GM19395 (cell line): ENCODE data around the gene RHOT2.

ENCODE experiments used
- ATAC-seq: cut with Tn5 transposase; IDR thresholded peaks from one replicate; pipeline ENCODE4 v1.9.1; 2021; ENCODE audit warnings: mild to moderate bottlenecking, moderate library complexity; ENCODE audit not compliant: unreplicated experiment

RHOT2 gene

DNA sequence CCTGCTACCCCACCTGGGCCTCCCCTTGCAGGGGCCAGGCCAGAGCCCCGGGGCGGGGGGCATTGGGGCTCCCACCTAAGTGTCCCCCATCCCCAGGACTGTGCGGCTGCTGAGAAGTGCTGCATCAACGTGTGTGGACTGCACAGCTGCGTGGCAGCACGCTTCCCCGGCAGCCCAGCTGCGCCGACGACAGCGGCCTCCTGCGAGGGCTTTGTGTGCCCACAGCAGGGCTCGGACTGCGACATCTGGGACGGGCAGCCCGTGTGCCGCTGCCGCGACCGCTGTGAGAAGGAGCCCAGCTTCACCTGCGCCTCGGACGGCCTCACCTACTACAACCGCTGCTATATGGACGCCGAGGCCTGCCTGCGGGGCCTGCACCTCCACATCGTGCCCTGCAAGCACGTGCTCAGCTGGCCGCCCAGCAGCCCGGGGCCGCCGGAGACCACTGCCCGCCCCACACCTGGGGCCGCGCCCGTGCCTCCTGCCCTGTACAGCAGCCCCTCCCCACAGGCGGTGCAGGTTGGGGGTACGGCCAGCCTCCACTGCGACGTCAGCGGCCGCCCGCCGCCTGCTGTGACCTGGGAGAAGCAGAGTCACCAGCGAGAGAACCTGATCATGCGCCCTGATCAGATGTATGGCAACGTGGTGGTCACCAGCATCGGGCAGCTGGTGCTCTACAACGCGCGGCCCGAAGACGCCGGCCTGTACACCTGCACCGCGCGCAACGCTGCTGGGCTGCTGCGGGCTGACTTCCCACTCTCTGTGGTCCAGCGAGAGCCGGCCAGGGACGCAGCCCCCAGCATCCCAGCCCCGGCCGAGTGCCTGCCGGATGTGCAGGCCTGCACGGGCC lies 35.2 kb upstream of the RHOT2 start:
- ATAC-seq, result no peak

DNA sequence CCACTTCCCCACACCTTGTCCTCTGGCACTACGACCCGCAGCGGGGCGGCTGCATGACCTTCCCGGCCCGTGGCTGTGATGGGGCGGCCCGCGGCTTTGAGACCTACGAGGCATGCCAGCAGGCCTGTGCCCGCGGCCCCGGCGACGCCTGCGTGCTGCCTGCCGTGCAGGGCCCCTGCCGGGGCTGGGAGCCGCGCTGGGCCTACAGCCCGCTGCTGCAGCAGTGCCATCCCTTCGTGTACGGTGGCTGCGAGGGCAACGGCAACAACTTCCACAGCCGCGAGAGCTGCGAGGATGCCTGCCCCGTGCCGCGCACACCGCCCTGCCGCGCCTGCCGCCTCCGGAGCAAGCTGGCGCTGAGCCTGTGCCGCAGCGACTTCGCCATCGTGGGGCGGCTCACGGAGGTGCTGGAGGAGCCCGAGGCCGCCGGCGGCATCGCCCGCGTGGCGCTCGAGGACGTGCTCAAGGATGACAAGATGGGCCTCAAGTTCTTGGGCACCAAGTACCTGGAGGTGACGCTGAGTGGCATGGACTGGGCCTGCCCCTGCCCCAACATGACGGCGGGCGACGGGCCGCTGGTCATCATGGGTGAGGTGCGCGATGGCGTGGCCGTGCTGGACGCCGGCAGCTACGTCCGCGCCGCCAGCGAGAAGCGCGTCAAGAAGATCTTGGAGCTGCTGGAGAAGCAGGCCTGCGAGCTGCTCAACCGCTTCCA lies 34.4 kb upstream of the RHOT2 start:
- ATAC-seq, result no peak

DNA sequence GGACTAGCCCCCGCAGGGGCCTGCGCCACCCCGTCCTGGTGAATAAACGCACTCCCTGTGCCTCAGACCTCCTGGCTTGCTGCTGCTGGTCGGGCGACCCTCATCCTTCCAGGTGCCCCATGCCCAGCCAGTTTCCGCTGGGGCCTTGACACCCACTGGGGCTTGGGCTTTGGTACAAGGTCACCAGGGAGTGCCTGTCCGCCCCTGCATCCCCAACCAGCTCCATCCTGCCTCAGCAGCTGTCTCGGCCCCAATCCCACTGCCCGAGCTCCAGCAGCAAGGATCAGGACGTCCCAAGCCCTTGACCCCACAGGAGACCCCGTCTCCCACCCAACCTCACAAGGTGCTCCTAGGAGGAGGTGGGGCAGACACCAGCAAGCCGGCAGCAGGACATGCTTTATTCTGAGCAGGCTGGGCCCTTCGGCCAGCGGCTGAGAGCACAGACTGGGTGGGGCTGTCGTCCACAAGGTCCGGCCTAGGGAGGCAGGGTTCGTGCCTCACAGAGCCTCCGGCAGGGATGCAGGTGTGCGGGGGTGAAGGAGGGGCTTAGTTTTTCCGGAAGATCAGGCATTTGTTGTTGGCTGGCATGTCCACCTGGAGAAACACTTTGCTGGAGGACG lies 33.8 kb upstream of the RHOT2 start:
- no peak for ATAC-seq

DNA sequence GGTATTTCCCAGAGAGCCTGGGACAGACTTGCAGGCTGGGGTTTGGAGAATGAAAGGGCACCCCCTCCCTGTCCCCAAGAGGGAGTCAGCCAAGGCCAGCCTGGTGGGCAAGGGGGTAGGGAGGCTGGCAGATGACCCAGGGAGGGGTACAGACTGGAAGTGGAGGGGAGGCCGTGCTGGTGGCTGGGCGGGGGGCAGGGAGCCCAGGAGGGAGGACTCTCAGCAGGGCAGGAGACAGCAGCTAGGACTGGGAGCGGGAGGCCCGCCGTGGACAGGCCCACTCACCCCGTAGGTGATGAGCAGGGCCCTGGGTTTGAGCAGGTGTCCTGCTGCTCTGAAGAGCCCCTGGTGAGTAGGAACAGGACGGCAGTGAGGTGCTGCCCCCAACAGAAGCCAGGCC lies 32.9 kb upstream of the RHOT2 start:
- no peak for ATAC-seq

DNA sequence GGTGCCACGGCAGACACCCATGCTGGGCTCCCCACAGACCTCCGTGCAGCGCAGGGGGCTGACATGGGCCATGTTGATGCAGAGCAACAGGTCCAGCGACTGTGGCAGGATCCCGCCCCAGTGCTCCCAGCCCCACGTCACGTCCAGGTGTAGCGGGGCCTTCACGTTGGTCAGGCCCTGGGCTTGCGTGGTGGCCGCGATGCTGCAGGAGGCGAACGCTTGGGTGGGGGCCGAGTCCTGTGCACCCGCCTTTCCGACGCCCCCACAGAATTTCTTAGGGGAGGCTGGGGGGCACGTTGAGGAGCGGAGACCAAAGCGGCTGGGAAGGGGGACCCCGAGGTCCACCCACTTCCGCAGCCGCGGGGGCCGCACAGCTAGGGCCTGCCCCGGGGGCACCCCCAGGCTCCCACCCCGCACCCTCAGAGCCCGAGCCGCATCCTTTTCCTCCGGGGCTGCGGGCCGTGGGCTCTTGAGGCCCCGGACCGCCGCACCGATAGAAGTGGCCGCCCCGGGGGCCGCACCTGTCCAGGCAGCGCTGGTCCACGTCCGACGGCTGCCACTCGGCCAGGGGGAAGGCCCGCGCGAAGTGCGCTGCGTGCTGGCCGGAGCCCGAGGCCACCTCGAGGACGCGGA lies 32.2 kb upstream of the RHOT2 start:
- no peak for ATAC-seq

DNA sequence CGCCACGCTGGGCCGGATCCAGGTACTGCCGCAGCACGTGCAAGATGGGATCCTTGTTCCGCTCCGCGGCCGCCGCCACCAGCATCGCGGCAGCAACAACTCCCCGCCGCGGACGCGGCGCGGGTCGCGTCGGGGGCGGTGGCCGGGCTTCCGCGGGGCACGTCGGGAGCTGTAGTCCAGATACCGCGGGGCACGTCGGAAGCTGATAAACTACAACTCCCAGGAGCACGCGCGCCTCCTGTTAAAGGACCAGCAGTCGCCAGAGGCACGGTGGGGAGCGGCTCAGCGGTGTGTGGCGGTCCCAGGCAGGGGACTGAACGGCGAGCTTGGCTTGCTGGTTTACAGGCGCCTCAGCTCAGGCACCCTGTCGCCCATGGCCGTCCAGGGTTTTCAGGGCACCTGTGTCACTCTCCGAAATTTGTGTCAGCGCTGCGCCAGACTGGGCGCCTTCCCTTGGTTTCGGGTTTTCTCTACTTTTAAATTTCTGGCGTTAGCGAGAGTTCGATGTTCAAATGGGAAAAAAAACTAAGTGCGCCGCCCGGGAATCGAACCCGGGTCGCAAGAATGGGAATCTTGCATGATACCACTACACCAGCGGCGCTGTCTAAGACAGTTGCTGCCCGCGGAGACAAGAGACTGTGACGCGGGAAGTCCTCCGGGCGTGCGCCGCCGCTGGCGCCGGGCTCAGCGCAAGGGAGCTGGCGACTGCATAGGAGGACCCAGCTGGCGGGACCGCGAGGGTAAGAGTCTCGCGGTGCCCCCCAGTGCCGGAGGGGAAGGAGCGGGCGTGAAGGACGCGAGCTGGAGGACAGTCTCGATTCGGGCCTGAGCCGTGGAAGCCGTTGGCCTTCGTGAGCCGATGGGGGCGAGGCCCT lies 31.5 kb upstream of the RHOT2 start, which contains the start of gene METTL26:
Gene METTL26, minus strand, starts transcription at position 100 of the 875 bp plus-strand sequence. Its CDS starts 15 bp downstream, at position 85.
- ATAC-seq, result peak; percentile 73

DNA sequence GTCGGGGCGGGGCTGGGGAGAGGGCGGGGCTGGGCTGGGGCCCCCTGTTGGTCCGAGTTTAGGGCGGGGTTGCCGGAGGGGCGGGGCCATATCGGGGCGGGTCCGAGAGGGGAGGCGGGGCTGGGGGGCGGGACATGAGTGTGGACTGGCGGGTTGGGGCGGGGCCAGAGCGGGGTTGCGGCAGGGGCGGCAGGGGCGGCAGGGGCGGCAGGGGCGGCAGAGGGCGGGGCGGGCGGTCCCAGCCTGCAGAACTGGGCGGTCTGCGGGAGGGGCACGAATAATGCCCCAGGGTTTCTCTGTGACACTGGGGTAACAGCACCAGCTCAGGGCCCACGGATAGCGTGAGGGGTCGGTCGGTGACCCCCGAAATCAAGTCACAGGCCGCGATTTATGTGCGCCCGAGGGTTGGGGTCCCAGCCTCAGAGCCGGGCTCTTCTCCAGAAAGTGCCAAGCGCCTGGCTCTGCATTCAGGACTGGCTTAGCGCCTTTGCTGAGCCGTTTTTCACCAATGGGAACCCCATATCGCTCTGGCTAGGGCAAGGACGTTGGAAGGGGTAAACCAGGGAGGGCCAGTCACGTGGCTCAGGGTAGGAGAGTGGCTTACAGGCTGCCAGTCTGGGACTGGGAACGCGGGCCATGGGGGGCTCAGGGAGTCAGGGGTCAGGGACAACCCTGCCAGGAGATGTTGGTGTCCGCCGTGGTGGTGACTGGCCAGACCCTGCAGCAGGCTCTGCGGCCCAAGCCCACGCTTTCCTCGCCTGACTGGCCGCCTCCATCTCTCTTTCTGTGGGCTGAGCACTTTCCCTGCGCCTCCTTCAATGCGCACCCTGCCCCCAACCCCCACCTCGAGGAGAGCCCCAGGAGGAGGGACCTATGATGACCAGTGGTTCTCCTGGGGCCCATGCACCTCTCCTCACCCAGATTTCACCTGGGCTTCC lies 30.6 kb upstream of the RHOT2 start:
- no peak for ATAC-seq

DNA sequence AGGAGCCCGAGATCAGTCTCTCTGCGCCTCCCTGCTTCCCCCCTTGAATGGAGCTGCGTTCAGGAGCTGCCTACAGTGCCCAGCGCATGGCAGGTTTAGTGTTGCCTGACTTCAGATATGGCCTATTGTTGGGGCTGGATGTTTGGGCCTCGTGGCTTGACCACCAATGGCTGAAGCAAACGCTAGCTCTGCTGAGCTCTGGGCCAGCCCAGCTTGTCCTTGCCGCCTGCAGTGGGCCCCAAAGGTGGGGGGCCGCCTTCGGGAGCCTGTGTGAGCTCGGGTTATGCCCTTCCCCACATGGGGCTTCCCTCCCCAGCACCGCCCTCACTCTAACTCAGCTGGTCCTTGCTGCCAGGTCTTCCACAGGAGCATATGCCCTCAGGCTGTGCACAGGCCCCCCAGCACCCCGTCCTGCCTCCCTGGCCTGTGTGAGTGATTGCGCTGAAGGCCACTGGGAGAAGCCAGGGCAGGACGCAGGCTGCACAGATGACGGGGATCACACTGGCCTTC lies 29.8 kb upstream of the RHOT2 start:
- ATAC-seq, result no peak

DNA sequence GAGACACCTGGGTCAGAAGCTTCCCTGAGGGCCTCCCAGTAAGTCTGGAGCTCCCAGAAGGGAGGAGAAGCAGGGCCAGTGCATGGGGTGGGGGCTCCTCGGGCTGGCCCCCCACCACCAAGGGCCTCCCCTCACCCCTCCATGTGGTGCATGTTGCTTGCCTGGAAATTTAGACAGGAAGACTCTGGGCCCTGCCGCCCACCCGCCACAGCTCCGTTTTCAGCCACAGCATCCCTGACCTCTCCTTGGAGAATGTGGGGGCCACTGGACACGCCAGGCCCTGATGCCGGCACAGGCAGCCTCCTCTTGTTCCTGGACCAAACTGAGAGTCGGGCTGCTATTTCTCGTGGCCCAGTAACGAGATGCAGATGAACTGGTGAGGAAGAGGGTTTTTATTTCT lies 29.1 kb upstream of the RHOT2 start:
- no peak for ATAC-seq

DNA sequence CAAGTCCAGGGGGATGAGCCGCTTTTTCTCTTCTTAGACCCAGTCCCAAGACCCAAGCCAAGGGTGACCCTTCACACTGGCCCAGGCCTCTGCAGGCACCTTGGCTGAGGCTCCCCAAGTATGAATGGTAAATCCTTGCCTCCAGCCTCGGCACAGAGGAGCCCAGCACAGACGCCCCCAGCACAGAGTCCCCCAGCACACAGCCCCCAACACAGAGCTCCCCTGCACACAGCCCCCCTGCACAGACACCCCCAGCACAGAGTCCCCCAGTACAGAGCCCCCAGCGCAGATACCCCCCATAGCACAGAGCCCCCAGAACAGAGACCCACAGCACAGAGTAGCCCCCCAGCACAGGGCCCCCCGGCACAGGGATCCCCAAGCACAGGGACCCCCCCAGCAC lies 27.3 kb upstream of the RHOT2 start:
- no peak for ATAC-seq

DNA sequence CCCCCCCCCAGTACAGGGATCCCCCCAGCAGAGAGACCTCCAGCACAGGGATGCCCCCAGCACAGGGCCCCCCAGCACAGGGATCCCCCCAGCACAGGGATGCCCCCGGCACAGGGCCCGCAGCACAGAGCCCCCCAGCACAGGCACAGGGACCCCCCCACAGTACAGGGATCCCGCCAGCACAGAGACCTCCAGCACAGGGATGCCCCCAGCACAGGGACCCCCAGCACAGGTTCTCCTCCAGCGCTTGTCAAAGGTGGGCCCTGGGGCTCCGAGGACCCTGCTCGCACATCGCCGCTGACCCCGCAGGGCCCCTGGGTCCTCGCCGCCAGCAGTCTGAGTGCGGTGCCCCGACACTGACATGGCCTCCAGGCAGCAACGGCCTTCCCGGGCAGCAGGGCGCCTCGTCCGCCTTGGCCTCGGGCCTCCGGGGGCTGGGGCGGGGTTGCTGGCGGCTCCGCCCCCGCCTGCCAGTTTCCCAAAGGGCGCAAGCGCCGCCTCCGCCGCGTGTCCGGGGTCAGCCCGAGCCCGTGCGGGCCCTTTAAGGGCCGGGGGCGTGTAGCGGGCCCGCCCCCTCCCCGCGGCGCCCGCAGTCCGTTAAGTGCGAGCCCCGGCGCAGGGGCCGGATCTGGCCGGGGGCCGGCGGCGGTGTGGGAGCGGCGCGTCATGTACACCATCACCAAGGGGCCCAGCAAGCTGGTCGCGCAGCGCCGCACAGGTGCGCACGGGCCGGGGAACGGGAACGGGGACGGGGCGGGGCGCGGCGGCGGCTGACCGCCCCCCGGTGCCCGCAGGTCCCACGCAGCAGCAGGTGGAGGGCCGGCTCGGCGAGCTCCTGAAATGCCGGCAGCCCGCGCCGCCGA lies 26.4 kb upstream of the RHOT2 start, which contains the start of gene MCRIP2:
Gene MCRIP2, plus strand, starts transcription at position 503 of the 863 bp plus-strand sequence. Its CDS starts 164 bp downstream, at position 667.
- ATAC-seq, result peak; percentile 41

DNA sequence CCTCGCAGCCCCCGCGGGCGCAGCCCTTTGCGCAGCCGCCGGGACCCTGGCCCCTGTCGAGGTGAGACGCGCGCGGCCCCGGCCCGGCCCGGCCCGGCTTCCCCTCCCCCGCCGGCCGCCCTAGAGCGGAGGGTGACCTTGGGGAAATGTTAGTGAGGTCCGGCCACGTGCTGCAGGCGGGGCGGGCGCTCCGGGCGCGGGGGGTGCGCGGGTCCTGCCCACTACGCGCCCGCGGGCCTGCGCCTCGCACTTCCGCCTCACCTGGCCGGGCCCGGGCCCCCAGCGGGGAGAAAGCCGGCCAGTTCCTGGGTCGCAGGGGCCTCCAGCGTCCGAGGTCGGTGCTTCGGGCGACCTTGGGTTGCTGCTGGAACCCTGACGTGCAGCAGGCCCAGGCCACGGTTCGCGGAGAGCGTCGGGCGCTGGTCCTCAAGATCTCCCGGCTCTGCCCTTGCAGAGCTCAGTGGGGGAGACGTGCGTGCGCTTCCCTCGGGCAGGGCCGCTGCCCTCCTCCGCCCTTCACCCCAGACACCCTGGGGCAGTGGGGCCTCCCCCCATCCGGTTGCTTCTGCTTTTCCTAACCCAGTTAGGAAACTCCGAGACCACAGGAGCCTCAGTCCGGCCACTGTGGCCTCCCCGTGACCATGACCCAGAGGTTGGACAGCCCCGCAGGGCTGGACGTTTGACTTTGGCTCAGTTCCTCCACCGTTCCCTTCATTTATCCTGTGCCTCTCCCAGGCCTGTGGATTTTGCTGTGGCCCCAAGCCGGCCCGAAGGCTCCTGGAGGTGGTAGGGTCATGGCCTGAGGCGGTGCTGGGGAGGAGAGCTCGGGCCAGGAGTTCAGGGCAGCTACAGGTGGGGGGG lies 25.5 kb upstream of the RHOT2 start:
- peak; percentile 35 for ATAC-seq

DNA sequence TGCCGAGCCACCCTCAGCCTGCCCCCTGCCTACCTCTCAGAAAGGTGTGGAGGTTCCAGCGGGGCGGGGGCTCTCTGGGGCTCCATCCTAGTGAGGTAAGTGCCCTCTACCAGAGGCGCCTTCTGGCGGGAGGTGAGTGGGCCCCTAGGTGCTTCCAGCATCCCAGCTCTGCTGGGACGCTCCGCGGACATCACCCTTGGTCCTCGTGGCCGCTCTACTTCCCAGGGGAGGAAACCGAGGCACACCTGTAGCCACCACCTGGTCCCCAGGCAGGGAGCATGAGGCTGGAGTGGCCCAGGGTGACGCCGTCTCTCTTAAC lies 24.9 kb upstream of the RHOT2 start:
- no peak for ATAC-seq

DNA sequence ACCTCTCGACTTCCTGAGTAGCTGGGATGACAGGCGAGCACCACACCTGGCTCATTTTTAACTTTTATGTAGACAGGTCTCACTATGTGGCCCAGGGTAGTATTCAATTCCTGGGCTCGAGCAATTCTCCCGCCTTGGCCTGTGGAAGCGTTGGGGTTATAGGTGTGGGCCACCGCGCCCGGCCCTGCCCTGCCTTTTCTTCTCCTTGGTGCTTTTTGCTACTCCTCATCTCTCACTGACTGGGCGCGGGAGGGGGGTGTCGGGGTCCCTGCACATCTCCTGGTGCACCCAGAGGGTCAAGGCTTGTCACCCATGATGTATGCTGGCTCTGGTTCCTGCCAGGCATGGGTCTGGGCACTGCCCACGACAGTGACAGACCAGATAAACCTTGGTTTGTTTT lies 23.4 kb upstream of the RHOT2 start:
- no peak for ATAC-seq

DNA sequence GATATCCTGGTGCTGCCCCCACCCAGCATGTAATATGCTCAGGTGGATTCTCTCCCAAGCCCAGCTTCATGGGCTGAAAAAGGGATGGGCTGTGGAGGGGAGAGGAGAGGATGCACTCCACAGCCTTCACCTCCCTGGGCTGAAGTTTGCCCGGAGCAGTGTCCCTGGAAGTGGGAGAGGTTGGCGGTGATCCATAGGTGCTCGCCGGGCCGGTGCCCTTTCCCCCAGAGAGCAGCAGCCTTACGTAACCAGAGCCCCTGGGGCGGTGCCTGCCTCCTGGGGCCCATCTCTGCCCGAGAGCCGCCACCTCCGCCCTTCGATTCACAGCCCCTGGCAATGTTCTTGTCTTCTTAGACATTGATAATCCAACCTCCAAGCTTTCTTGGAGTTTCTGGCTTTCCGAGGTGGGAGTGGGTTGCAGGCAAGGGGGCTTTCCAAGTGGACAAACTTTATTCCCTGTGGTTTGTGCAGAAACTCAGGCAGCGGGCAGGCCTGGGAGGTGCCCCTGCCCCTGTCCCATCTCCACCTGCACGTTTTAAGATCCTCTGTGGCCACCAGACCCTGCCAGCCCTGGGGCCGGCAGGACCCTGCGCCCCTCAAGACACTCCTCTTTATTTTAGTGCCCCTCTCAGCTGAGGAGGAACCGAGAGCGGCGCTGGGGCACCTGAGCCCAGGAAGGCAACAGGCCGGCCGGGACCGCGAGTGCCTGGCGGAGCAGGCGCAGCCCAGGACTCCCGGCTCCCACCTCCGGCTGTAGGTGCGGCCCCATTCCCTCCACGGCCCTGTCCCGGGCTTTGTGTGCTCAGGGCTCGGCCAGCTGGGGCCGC lies 21.9 kb upstream of the RHOT2 start:
- no peak for ATAC-seq

DNA sequence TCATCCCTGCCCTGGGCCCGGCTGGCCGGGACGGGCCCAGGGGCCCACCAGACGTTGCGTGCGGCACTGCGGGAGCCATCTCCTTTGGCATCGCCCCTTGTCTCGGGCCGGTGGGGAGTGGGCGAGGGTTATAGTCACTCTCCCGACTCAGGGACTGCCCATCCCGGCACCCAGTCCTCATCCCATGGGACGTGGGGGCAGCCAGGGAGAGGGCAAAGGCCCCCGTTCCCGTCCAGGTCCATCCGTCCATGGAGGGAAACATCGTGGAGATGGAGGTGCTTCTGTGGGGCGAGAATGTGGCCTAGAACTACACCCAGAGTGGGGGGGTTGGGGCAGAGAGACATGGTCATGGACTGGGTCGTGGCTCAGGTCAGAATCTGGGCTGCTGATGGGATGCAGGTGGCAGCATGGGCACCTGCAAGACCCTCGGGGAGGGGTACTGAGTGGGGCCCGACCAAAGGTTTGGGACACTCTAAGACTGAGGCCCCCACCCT lies 21.2 kb upstream of the RHOT2 start:
- no peak for ATAC-seq
